Subcutaneous adipose tissue (tissue), 4 donors: ENCODE data around the gene SLC24A3. TPM values are rescaled to one million over a fixed set of nuclear protein-coding genes. Genes with fewer than 3 reads are reported as not detected.

Source experiments
- total RNA-seq, 4 donors: library from RNA; depleted of rRNA; stranded (reverse); fragments of >200 nt; gene quantifications; one replicate each; pipeline ENCODE4 v1.1.0, GENCODE V29; 2016
- TF ChIP-seq, protein P1 (sequence below): fragments of 450-650 bp; IDR thresholded peaks from one replicate; pipeline ENCODE4 v1.5.1; 2016; ENCODE audit warnings: low read depth, mild to moderate bottlenecking, control low read depth, antibody characterized with exemption, moderate library complexity

Gene SLC24A3
- total RNA-seq, 4 donors from 2014 or later, result 4.6 to 12.2 (median 9.1) TPM

- TF ChIP-seq, protein P1, sequence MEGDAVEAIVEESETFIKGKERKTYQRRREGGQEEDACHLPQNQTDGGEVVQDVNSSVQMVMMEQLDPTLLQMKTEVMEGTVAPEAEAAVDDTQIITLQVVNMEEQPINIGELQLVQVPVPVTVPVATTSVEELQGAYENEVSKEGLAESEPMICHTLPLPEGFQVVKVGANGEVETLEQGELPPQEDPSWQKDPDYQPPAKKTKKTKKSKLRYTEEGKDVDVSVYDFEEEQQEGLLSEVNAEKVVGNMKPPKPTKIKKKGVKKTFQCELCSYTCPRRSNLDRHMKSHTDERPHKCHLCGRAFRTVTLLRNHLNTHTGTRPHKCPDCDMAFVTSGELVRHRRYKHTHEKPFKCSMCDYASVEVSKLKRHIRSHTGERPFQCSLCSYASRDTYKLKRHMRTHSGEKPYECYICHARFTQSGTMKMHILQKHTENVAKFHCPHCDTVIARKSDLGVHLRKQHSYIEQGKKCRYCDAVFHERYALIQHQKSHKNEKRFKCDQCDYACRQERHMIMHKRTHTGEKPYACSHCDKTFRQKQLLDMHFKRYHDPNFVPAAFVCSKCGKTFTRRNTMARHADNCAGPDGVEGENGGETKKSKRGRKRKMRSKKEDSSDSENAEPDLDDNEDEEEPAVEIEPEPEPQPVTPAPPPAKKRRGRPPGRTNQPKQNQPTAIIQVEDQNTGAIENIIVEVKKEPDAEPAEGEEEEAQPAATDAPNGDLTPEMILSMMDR, result no peak
These were observed 460.1 kb downstream of the SLC24A3 start for GRCh38 chr20:19672498-19672897.

- TF ChIP-seq, protein P1, result no peak
These were observed 461.1 kb downstream of the SLC24A3 start for GRCh38 chr20:19673575-19673974.

DNA sequence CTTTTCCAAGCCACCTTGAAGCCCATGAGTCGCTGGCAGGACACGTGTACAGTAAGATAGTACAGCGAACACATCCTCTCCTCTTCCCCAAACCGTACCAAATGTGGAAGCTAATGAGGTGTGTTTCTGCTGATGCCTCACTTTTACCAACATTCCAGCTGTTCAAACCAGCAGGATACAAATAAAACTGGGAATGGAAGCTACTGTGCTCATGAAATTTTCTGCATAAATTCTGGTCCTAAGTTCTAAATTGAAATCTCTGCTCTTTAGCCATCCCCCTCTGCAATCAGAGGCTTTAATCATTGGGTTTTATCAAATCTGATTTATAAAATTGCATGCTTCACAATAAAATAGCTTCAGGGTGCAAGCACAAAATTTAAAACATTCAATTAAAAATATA lies 463.8 kb downstream of the SLC24A3 start:
- TF ChIP-seq, protein P1, result no peak

GRCh38 chr20:19677336-19677735 lies 464.9 kb downstream of the SLC24A3 start:
- TF ChIP-seq, protein P1, result no peak

GRCh38 chr20:19679900-19680495 lies 467.6 kb downstream of the SLC24A3 start:
- TF ChIP-seq, protein P1, result no peak

DNA sequence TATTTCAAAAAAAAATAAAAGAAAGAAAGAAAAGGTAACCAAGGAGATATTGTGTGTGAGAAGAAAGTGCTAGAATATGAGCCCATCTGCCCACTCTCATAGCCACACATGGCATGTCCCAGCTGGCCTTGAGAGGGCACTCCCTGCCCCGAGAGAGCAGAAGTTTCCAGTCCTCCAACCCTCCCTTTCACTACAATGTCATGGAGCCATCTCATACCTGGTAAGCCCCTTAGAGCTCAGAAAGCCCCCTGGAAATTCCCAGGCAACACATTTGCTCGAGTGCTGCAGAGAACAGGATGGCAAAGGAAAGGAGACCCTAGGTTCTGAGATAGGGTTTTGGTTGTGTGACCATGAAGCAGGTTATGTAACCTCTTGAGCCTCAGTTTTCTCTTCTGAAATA lies 469.8 kb downstream of the SLC24A3 start:
- TF ChIP-seq, protein P1, result no peak

DNA sequence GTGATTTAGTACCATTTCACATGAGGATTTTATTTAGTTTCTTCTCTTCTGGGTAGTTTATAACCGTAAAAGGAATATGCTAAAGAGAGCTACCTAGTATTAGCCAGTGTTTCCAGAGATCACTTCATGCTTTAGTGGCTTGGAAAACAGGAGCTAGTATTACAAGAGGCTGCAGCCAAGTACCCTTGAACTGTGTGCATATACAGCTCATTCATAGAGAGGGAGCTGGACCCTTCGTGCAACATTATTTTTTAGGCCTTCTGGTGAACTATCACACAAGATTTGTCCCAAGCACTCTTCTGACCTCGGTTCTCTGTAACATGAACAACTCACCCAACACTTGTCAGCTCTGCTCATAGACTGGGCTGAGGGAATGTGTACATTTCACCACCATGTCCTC lies 470.7 kb downstream of the SLC24A3 start:
- TF ChIP-seq, protein P1, result no peak
